OCI-LY3 (cell line): Measurements from ENCODE around the gene PCGF1.

Source experiments
- H2AFZ ChIP-seq: fragments of 200-600, 300-600 bp; shearing (Covaris generic); 2 replicates; pipeline ENCODE4 v1.6.0; 2014; ENCODE audit warnings: antibody characterized with exemption, low read depth, low read length
- H3K27ac ChIP-seq: fragments of 200-600, 300-600 bp; sonication (generic); 2 replicates; pipeline ENCODE4 v1.5.1; 2014; ENCODE audit warnings: mild to moderate bottlenecking, low read length, moderate library complexity, mixed read lengths
- H3K27me3 ChIP-seq: fragments of 200-600, 300-600 bp; sonication (generic); 2 replicates; pipeline ENCODE4 v1.6.1; 2014; ENCODE audit warnings: low read depth, low read length, mixed read lengths
- H3K36me3 ChIP-seq: fragments of 200-600, 300-600 bp; sonication (generic); replicated peaks from 2 replicates; pipeline ENCODE3; 2014; ENCODE audit warnings: low read depth, low read length, mixed read lengths
- H3K4me1 ChIP-seq: fragments of 300-600, 200-600 bp; sonication (generic); 2 replicates; pipeline ENCODE4 v1.6.1; 2014; ENCODE audit warnings: low read length, mixed read lengths
- H3K4me2 ChIP-seq: fragments of 200-600, 300-600 bp; sonication (generic); 2 replicates; pipeline ENCODE4 v1.6.1; 2014; ENCODE audit warnings: low read length, mixed read lengths
- H3K4me3 ChIP-seq: fragments of 300-600, 200-600 bp; sonication (generic); 2 replicates; pipeline ENCODE4 v1.5.1; 2014; ENCODE audit warnings: antibody characterized with exemption, mild to moderate bottlenecking, low read length, moderate library complexity
- H3K79me2 ChIP-seq: fragments of 300-600, 200-600 bp; shearing (Covaris generic); 2 replicates; pipeline ENCODE4 v1.6.1; 2014; ENCODE audit warnings: mild to moderate bottlenecking, low read length, mixed read lengths
- H3K9ac ChIP-seq: fragments of 300-600, 200-600 bp; shearing (Covaris generic); 2 replicates; pipeline ENCODE4 v1.6.0; 2014; ENCODE audit warnings: mild to moderate bottlenecking, low read length, moderate library complexity
- H3K9me3 ChIP-seq: fragments of 200-600, 300-600 bp; shearing (Covaris generic); 2 replicates; pipeline ENCODE4 v1.6.1; 2014; ENCODE audit warnings: low read length, mixed read lengths; ENCODE audit not compliant: insufficient read depth
- H4K20me1 ChIP-seq: fragments of 200-600, 300-600 bp; sonication (generic); 2 replicates; pipeline ENCODE4 v1.6.1; 2016; ENCODE audit warnings: low read length, mixed read lengths; ENCODE audit not compliant: insufficient read depth
- EZH2phosphoT487 ChIP-seq: fragments of 200-600 bp; shearing (Covaris generic); IDR thresholded peaks from 2 replicates; pipeline ENCODE4 v1.6.1; 2018; ENCODE audit warnings: antibody characterized with exemption, mixed run types, low read depth
- TF ChIP-seq, protein P1 (sequence below): fragments of 200-600, 300-600 bp; sonication (generic); IDR thresholded peaks from 2 replicates; pipeline ENCODE4 v1.5.1; 2014; ENCODE audit warnings: antibody characterized with exemption, low read length, low read depth

The PCGF1 gene

DNA sequence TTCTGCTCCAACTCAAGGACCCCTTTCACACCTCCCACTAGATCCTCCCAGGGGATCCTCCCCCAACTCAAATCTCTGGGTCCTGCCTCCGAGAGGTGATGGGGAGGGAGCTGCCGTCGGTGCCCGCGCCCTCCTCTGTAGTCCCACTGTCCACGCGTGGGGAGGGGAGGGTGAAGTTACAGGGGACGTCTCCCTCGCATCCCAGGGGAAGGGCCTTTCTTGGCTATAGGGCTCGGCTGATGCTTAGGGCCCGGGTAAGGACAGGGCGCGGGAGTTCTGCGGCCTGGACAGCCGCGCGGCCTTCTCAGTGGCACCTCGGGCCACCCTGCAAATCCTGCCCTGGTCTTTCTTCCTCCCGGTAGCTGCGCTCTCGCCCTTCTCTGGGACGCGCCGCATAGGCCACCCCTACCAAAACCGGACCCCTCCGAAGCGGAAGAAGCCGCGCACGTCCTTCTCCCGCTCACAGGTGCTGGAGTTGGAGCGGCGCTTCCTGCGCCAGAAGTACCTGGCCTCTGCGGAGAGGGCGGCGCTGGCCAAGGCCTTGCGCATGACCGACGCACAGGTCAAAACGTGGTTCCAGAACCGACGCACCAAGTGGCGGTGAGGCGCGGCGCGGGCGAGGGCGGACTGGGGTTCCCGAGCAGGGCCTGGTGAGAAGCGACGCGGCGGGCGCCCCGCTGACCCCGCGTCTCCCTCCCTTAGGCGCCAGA lies 7.9 kb upstream of the PCGF1 start:
- no peaks in the 10 kb centered on the region for H3K79me2 ChIP-seq
- TF ChIP-seq EZH2phosphoT487, result no peak
- TF ChIP-seq, protein P1, sequence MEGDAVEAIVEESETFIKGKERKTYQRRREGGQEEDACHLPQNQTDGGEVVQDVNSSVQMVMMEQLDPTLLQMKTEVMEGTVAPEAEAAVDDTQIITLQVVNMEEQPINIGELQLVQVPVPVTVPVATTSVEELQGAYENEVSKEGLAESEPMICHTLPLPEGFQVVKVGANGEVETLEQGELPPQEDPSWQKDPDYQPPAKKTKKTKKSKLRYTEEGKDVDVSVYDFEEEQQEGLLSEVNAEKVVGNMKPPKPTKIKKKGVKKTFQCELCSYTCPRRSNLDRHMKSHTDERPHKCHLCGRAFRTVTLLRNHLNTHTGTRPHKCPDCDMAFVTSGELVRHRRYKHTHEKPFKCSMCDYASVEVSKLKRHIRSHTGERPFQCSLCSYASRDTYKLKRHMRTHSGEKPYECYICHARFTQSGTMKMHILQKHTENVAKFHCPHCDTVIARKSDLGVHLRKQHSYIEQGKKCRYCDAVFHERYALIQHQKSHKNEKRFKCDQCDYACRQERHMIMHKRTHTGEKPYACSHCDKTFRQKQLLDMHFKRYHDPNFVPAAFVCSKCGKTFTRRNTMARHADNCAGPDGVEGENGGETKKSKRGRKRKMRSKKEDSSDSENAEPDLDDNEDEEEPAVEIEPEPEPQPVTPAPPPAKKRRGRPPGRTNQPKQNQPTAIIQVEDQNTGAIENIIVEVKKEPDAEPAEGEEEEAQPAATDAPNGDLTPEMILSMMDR, result no peak
- H3K4me3 ChIP-seq, result peak overlapping the region; percentile 84; the same call in 1 of the 2 replicates
- H3K27ac ChIP-seq, result no peak overlapping the region
- peaks cover 5% of the 10 kb centered on the region for H3K36me3 ChIP-seq
- H3K4me1 ChIP-seq, result peaks cover 11% of the 10 kb centered on the region
- H3K27me3 ChIP-seq, result no peaks in the 10 kb centered on the region
- H3K9ac ChIP-seq, result no peak overlapping the region
- H3K4me2 ChIP-seq, result peak overlapping the region; percentile 81
- H3K9me3 ChIP-seq, result no peaks in the 10 kb centered on the region
- no peak overlapping the region for H2AFZ ChIP-seq
- no peaks in the 10 kb centered on the region for H4K20me1 ChIP-seq

DNA sequence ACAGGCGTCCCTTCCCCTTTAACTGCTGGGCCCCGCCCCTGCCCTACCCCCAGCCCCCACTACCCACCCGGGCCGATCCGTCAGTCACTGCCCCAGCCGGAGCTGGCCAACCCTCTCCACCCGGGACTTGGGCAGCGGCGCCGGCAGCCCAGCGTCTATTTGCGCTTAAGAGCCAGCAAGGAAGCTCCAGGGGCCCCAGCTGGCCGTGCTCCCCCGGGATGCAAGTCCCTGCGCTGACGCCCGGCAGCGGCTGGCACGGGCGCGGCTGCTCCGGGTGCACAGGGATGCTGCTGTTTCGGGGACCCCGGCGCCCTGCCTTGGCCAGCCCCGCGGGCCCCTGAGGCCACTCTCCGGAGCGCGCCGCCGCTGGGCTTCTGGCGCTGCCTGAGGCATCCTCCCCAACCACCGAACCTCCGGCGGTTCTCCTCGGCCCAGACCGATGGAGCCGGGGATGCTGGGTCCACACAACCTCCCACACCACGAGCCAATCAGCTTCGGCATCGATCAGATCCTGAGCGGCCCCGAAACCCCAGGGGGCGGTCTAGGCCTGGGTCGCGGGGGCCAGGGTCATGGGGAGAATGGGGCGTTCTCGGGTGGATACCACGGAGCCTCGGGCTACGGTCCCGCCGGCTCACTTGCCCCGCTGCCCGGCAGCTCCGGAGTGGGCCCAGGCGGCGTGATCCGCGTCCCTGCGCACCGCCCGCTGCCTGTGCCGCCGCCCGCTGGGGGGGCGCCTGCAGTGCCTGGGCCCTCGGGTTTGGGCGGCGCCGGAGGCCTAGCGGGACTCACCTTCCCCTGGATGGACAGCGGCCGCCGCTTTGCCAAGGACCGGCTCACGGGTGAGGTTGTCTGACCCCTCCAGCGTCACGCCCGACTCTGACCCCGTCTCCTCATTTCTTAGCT lies 7.1 kb upstream of the PCGF1 start, which contains the start of gene TLX2:
TSS of gene TLX2 (plus strand) at position 83 of the 903 bp plus-strand sequence. CDS start at position 440, 357 bp downstream.
- no peak for TF ChIP-seq EZH2phosphoT487
- TF ChIP-seq, protein P1, result no peak
- Histone ChIP-seq H3K27me3 (no peaks in the 10 kb centered on the region), H3K4me1 (peaks cover 6% of the 10 kb centered on the region), H3K9me3 (no peaks in the 10 kb centered on the region), H3K4me3 (peak within 1 kb of the TSS; percentile 84), H3K9ac (peak within 1 kb of the TSS; percentile 61), H3K4me2 (peak within 1 kb of the TSS; percentile 81), H3K79me2 (no peaks in the 10 kb centered on the region), H2AFZ (peak within 1 kb of the TSS; percentile 68; the same call in 1 of the 2 replicates), H3K27ac (peak within 1 kb of the TSS; percentile 14; the same call in 1 of the 2 replicates), H4K20me1 (no peaks in the 10 kb centered on the region), H3K36me3 (peaks cover 4% of the 10 kb centered on the region)

DNA sequence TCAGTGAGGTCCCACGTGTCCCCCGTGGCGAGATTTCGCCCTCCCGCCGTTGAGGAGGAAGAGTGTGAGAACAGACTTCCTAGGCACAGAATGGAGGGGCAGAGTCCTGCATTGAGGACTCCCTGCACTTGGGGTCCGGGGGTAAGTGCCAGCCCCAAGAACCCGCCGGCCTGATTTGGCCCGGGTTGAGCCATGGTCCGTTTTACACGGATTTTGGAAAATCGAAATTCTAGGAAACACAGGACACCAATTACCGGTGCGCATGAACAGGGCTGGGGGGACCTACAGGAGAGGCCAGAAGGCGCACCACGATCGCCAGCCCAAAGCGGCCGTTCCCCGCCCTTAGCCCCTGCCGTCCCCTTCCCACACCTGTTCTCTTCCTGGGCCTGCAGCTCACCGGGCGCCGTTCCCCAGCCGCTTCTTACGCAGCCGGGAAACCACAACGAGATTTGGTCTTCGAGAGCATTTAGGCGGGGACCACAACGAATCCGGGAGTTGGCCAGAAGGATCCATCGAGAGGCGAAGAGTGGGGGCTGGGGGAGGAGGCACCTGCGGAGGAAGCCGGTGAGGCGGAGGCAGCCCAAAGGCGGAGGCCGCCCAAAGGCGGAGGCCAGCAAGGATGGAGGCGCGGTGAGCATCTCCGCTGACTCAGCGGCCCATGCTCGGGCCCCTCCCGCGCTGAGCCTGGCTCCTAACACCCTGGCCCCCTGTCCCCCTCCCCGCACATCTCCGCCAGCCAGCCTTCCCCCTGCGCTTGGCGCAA lies 6.3 kb upstream of the PCGF1 start:
- H3K4me1 ChIP-seq, result peaks cover 10% of the 10 kb centered on the region
- H3K4me3 ChIP-seq, result peak overlapping the region; percentile 84
- H3K79me2 ChIP-seq, result no peaks in the 10 kb centered on the region
- peak overlapping the region; percentile 68; the same call in 1 of the 2 replicates for H2AFZ ChIP-seq
- peak overlapping the region; percentile 14; the same call in 1 of the 2 replicates for H3K27ac ChIP-seq
- H3K9ac ChIP-seq, result peak overlapping the region; percentile 61
- H4K20me1 ChIP-seq, result no peaks in the 10 kb centered on the region
- no peak for TF ChIP-seq EZH2phosphoT487
- TF ChIP-seq, protein P1, result no peak
- H3K4me2 ChIP-seq, result peak overlapping the region; percentile 81
- H3K9me3 ChIP-seq, result no peaks in the 10 kb centered on the region
- no peaks in the 10 kb centered on the region for H3K27me3 ChIP-seq
- H3K36me3 ChIP-seq, result no peaks in the 10 kb centered on the region
